PFSK-1 (cell line): ENCODE results near the gene EFL1.

Experiments
- POLR2AphosphoS5 ChIP-seq: IDR thresholded peaks from 2 replicates; pipeline ENCODE4 v1.6.1; 2012; ENCODE audit warnings: low read depth, mild to moderate bottlenecking, control low read depth, low read length, moderate library complexity
- TAF1 ChIP-seq: IDR thresholded peaks from 2 replicates; pipeline ENCODE4 v1.6.1; 2012; ENCODE audit warnings: low read length, control low read depth, borderline replicate concordance; ENCODE audit not compliant: insufficient read depth

DNA sequence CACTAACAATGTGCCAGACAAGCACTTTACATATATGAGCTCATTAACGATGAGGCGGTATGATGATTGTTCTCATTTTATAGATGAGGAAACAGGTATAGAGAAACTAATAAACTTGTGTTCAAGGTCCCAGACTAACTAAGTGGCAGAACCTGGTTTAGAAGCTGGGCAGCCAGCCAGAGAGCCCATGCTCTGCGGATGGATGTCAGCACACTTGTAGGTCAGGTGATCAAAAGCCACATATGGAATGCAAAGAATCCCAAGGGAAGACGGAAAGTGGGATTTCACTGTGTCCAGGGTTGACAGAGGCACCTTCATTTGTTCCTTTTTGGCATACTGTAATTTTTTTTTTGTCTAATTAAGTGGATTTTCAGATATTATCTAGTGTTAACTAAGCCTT lies 103.7 kb downstream of the EFL1 start:
- TF ChIP-seq POLR2AphosphoS5 (no peak), TAF1 (no peak)
